NOMO-1 (cell line): Measurements from ENCODE around the gene EHD4.

Experiments used
- DNase-seq, 2 experiments: peaks; one replicate each; lab custom pipeline; 2025; ENCODE audit not compliant: unreplicated experiment in 2 of 2; lab: John Stamatoyannopoulos, UW

The EHD4 gene

GRCh38 chr15:41981371-41982132, 9.2 kb upstream of the EHD4 start:
- no peak for DNase-seq

GRCh38 chr15:41980654-41981323, 8.4 kb upstream of the EHD4 start:
- no peak for DNase-seq

GRCh38 chr15:41979493-41980266, 7.3 kb upstream of the EHD4 start:
- no peak for DNase-seq

GRCh38 chr15:41978534-41978933, 6.2 kb upstream of the EHD4 start:
- no peak for DNase-seq

- DNase-seq, result no peak
Measured at GRCh38 chr15:41977757-41978383, 5.5 kb upstream of the EHD4 start.

- DNase-seq, result peak in 1 of 2 experiments; percentile 36
Measured at GRCh38 chr15:41975669-41976068, 3.3 kb upstream of the EHD4 start.

GRCh38 chr15:41974041-41974440, 1.7 kb upstream of the EHD4 start:
- no peak for DNase-seq

GRCh38 chr15:41971895-41972252, 483 bp downstream of the EHD4 start:
- DNase-seq, result no peak

- peak; percentile 54 to 58 for DNase-seq
Measured at GRCh38 chr15:41971089-41971894, 1.1 kb downstream of the EHD4 start.

- DNase-seq, result no peak
Measured at GRCh38 chr15:41970456-41970855, 1.9 kb downstream of the EHD4 start.

GRCh38 chr15:41969851-41970431, 2.4 kb downstream of the EHD4 start:
- no peak for DNase-seq

- peak in 1 of 2 experiments; percentile 55 for DNase-seq
Measured at GRCh38 chr15:41968701-41969100, 3.7 kb downstream of the EHD4 start.

- DNase-seq, result peak; percentile 77 to 91
Measured at GRCh38 chr15:41967506-41968206, 4.7 kb downstream of the EHD4 start.

GRCh38 chr15:41966920-41967465, 5.4 kb downstream of the EHD4 start:
- DNase-seq, result no peak

- DNase-seq, result no peak
Measured at GRCh38 chr15:41966414-41966812, 5.9 kb downstream of the EHD4 start.

GRCh38 chr15:41965441-41966413, 6.6 kb downstream of the EHD4 start:
- DNase-seq, result no peak

- no peak for DNase-seq
Measured at GRCh38 chr15:41961595-41962202, 10.7 kb downstream of the EHD4 start.
